Lower leg skin (tissue), 3 donors: Measurements from ENCODE around the gene MCHR1.

Experiments
- CTCF ChIP-seq, 3 donors: fragments of 450-650 bp; IDR thresholded peaks; one replicate each; pipeline ENCODE4 v1.5.1; 2016; ENCODE audit warnings: antibody characterized with exemption in 3 of 3, mild to moderate bottlenecking in 3 of 3, moderate library complexity in 2 of 3
- POLR2A ChIP-seq, 2 donors: fragments of 450-650 bp; IDR thresholded peaks; one replicate each; pipeline ENCODE4 v1.6.1; 2016 to 2017; ENCODE audit warnings: antibody characterized with exemption in 2 of 2, mild to moderate bottlenecking in 1 of 2, moderate library complexity in 1 of 2

- TF ChIP-seq CTCF (IDR thresholded peaks at IDR 0.05) (no peak), POLR2A (IDR thresholded peaks at IDR 0.05) (no peak)
Measured at GRCh38 chr22:40641269-40641668, 38.0 kb upstream of the MCHR1 start.
